T-helper 2 cell treated with Interferon-gamma antibody and Interleukin-4, amounts not matched to agents 5 μg/mL and 100 μg/mL, for 36 hours (primary cell): Measurements from ENCODE around the gene HACD2.
"Not testable (repeated sequence)": the region's sequence is repeated elsewhere in the genome, so short reads cannot be mapped to it uniquely, and the experiment has no call there.

Source experiments
- DNase-seq: peaks from one replicate; pipeline ENCODE4 v3.0.0; 2021; ENCODE audit warnings: low spot score
- H3K27ac Mint-ChIP-seq: one replicate; pipeline ENCODE4 v1.8.0; 2021; ENCODE audit warnings: mild to moderate bottlenecking, mixed read lengths
- H3K27me3 Mint-ChIP-seq: one replicate; pipeline ENCODE4 v1.8.0; 2021; ENCODE audit warnings: low read depth, mixed read lengths
- H3K36me3 Mint-ChIP-seq: one replicate; pipeline ENCODE4 v1.8.0; 2021; ENCODE audit warnings: low read depth, mixed read lengths
- H3K4me1 Mint-ChIP-seq: one replicate; pipeline ENCODE4 v1.8.0; 2021; ENCODE audit warnings: low read depth, mixed read lengths
- H3K4me3 Mint-ChIP-seq: one replicate; pipeline ENCODE4 v1.8.0; 2022; ENCODE audit warnings: mild to moderate bottlenecking, moderate library complexity, mixed read lengths
- H3K9me3 Mint-ChIP-seq: one replicate; pipeline ENCODE4 v1.8.0; 2021; ENCODE audit warnings: mixed read lengths

HACD2 gene

DNA sequence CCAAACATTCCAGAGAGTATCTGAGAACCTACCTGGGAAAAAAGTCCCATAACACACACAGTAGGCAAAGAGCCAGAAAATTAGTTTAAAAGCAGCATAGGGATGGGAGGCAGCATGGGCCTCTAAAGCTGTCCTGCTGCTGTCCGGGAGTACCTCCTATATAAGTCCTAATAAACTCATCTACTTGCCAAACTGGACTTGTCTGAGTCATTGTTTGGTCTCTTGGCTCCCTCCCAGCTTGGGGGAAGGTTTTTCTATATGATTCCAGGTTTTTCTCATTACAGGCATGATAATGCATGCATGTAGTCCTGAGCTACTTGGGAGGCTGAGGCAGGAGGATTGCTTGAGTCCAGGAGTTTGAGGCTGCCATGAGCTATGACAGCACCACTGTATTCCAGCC, 17.5 kb upstream of the HACD2 start:
- H3K27ac Mint-ChIP-seq: no peak overlapping the region
- H3K4me3 Mint-ChIP-seq: no peak overlapping the region
- no peak for DNase-seq
- no peaks in the 10 kb centered on the region for H3K27me3 Mint-ChIP-seq
- H3K9me3 Mint-ChIP-seq: no peaks in the 10 kb centered on the region
- H3K36me3 Mint-ChIP-seq: no peaks in the 10 kb centered on the region
- no peaks in the 10 kb centered on the region for H3K4me1 Mint-ChIP-seq

DNA sequence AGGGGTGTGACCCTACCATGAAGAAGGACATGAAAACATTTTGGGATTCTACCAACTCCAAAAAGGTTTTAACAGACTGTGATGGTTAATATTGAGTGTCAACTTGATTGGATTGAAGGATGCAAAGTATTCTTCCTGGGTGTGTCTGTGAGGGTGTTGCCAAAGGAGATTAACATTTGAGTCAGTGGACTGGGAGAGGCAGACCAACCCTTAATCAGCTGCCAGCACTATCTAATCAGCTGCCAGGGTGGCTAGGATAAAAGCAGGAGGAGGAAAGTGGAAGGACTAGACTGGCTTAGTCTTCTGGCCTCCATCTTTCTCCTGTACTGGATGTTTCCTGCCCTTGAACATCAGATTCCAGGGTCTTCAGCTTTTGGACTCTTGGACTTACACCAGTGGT, 16.0 kb upstream of the HACD2 start:
- H3K4me1 Mint-ChIP-seq, H3K9me3 Mint-ChIP-seq, H3K4me3 Mint-ChIP-seq, DNase-seq, H3K36me3 Mint-ChIP-seq, H3K27ac Mint-ChIP-seq, H3K27me3 Mint-ChIP-seq: not testable (repeated sequence)

DNA sequence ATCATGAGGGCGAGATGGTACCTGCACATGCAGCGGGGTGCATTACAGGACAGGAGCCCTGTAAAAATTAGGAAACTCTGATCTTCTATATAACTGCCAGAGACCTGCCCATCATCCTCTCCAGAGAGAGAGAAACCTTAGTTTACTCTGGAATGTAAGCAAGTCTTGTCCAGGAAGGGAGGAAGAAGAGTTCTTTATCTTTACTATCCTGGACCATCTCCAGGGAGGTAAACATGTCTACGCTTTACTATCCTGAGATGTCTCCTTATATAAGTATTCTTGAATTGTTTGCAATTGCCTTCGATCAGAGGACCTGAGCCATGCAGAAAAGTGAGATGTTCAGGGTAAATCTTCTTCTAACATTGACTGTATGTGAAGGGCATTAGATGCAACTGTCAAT, 12.7 kb upstream of the HACD2 start:
- Mint-ChIP-seq H3K4me3 (no peak overlapping the region), H3K27me3 (no peaks in the 10 kb centered on the region), H3K9me3 (peaks cover 4% of the 10 kb centered on the region), H3K27ac (no peak overlapping the region), H3K4me1 (no peaks in the 10 kb centered on the region), H3K36me3 (peaks cover under 1% of the 10 kb centered on the region)
- DNase-seq: no peak

GRCh38 chr3:123595396-123596180, 10.7 kb upstream of the HACD2 start:
- H3K9me3 Mint-ChIP-seq: peaks cover 18% of the 10 kb centered on the region
- H3K36me3 Mint-ChIP-seq: peaks cover 15% of the 10 kb centered on the region
- DNase-seq: no peak
- H3K4me1 Mint-ChIP-seq: no peaks in the 10 kb centered on the region
- H3K4me3 Mint-ChIP-seq: no peak overlapping the region
- H3K27ac Mint-ChIP-seq: no peak overlapping the region
- no peaks in the 10 kb centered on the region for H3K27me3 Mint-ChIP-seq

DNA sequence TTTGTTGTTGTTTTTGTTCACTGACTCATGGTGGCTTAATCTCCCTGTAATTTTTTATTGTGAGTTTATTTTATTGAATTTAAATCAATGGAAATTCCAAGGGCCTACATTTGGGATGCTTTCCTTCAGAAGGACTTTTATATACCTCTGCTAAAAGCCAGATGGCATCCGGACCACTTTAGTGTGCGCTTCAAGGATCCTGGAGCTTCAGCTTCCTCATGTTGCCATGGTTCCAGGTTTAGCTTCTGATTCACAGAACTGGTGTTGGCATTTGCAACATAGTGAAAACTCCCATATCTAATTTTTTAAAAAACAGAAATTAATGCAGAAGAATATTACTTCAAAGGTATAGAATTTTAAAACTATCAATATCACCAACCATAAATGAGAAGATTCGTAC, 8.5 kb upstream of the HACD2 start:
- Mint-ChIP-seq H3K27ac (no peak overlapping the region), H3K27me3 (no peaks in the 10 kb centered on the region), H3K4me3 (no peak overlapping the region), H3K4me1 (no peaks in the 10 kb centered on the region), H3K9me3 (peaks cover 32% of the 10 kb centered on the region), H3K36me3 (peaks cover 34% of the 10 kb centered on the region)
- no peak for DNase-seq

DNA sequence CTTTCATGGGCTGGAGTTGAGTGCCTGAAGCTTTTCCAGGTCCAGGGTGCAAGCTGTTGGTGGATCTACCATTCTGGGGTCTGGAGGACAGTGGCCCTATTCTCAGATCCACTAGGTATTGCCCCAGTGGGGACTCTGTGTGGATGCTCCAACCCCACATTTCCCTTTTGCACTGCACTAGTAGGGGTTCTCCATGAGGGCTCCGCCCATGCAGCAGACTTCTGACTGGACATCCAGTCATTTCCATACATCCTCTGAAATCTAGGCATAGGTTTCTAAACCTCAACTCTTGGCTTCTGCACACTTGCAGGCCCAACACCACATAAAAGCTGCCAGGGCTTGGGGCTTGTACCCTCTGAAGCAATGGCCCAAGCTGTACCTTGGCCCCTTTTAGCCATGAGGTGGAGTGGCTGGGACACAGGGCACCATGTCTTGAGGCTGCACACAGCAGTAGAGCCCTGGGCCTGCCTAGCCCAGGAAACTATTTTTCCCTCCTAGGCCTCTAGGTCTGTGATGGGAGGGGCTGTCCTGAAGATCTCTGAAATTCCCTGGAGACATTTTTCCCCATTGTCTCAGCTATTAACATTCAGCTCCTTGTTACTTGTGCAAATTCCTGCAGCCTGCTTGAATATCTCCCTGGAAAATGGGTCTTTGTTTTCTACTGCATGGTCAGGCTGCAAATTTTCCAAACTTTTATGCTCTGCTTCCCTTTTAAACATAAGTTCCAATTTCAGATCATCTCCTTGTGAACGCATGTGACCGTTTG, 6.0 kb upstream of the HACD2 start:
- H3K36me3 Mint-ChIP-seq: peaks cover 44% of the 10 kb centered on the region
- no peak overlapping the region for H3K4me3 Mint-ChIP-seq
- peaks cover 3% of the 10 kb centered on the region for H3K4me1 Mint-ChIP-seq
- H3K9me3 Mint-ChIP-seq: peaks cover 32% of the 10 kb centered on the region
- DNase-seq: no peak
- H3K27me3 Mint-ChIP-seq: no peaks in the 10 kb centered on the region
- H3K27ac Mint-ChIP-seq: no peak overlapping the region

DNA sequence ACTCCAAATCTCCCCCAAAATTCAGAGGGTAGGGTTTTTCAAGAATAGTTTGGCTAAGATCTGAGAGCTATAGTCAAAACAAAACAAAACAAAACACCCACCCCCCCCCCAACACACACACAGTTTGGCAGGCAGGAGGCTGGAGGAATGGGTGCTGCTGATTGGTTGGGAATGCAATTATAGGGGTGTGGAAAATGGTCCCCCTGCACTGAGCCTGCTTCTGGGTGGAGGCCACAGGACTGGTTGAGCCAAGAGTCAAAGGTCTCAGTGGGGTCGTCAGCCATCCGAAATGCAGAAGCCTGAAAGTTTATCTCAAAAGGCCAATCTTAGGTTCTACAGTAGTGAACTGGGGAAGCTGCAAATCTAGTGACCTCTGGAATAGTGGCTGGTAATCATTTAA, 2.5 kb upstream of the HACD2 start:
- Mint-ChIP-seq H3K27ac (no peak overlapping the region), H3K9me3 (peaks cover 27% of the 10 kb centered on the region), H3K4me3 (peak overlapping the region; percentile 16), H3K27me3 (no peaks in the 10 kb centered on the region), H3K4me1 (peaks cover 19% of the 10 kb centered on the region), H3K36me3 (peaks cover 43% of the 10 kb centered on the region)
- DNase-seq: no peak

DNA sequence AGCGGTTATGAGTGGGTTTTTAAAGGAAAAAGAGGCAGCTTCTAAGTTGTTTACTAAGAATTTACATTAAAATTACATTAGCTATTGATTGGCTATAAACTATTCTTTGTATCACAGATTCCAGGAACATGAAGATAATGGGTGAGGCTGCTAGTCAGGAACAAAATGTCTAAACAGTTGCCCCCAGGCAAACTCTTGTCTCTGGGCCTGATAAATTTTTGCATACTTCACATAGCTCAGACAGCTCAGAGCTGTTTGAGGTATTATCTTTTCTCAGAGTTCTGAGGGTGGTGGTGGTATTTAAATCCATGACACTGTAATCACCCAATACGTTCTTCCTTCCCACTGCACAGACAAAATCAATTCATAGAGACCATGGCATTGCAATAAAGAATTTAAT, 2.1 kb upstream of the HACD2 start:
- Mint-ChIP-seq H3K27me3 (no peaks in the 10 kb centered on the region), H3K4me1 (peaks cover 20% of the 10 kb centered on the region)
- no peak for DNase-seq

GRCh38 chr3:123586131-123586530, 1.3 kb upstream of the HACD2 start:
- no peak overlapping the region for H3K4me3 Mint-ChIP-seq
- peaks cover 38% of the 10 kb centered on the region for H3K36me3 Mint-ChIP-seq
- no peak overlapping the region for H3K27ac Mint-ChIP-seq
- H3K4me1 Mint-ChIP-seq: peaks cover 22% of the 10 kb centered on the region
- DNase-seq: peak; percentile 34
- H3K27me3 Mint-ChIP-seq: no peaks in the 10 kb centered on the region
- peaks cover 15% of the 10 kb centered on the region for H3K9me3 Mint-ChIP-seq

More for the DNA sequence above, 2.1 kb upstream of the HACD2 start:
- Mint-ChIP-seq H3K36me3 (peaks cover 41% of the 10 kb centered on the region), H3K4me3 (peak overlapping the region; percentile 16), H3K9me3 (peaks cover 23% of the 10 kb centered on the region), H3K27ac (no peak overlapping the region)

DNA sequence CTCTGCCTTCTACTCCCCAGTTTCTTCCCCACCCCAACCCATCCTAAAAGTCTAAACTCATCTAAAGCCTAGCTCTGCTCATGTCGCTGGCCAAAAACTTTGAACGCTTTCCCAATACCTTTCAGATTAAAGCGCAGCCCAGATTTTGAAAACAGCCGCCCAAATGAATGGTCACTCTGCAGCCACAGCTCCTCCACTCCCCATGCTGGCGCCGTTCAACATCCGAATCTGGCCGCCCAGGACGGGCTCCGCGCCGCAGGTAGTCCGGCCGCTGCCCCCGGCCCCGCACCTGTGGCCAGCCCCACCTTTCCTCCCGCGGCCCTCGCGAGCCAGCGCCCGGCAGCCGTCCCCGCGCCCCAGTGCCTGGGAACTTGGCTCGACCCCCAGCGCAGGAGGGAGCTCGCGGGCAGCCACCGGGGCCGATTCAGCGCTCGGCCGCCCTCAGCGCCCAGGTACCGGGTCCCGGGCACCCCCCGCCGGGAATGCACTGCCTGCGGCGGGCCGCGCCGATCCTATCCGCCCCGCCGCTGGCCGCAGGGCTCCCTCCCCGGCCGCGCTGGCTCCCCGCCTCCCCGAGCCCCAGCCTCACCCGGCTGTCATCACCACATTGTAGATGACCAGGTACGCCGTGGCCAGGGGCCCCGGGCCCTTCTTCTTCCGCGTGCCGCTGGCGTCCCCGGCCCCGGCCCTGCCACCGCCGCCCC, 417 bp downstream of the HACD2 start:
- peaks cover 33% of the 10 kb centered on the region for H3K36me3 Mint-ChIP-seq
- H3K27ac Mint-ChIP-seq: peak overlapping the region; percentile 78
- no peak for DNase-seq
- peaks cover 22% of the 10 kb centered on the region for H3K4me1 Mint-ChIP-seq
- H3K4me3 Mint-ChIP-seq: no peak overlapping the region
- H3K27me3 Mint-ChIP-seq: no peaks in the 10 kb centered on the region
- peaks cover 3% of the 10 kb centered on the region for H3K9me3 Mint-ChIP-seq

GRCh38 chr3:123583561-123583960, 1.3 kb downstream of the HACD2 start:
- Mint-ChIP-seq H3K27ac (no peak overlapping the region), H3K9me3 (no peaks in the 10 kb centered on the region), H3K36me3 (peaks cover 29% of the 10 kb centered on the region), H3K4me1 (peaks cover 22% of the 10 kb centered on the region), H3K27me3 (no peaks in the 10 kb centered on the region), H3K4me3 (no peak overlapping the region)
- no peak for DNase-seq

- H3K4me1 Mint-ChIP-seq: peaks cover 22% of the 10 kb centered on the region
- DNase-seq: no peak
- H3K27ac Mint-ChIP-seq: no peak overlapping the region
- H3K9me3 Mint-ChIP-seq: no peaks in the 10 kb centered on the region
- H3K36me3 Mint-ChIP-seq: peaks cover 28% of the 10 kb centered on the region
- H3K4me3 Mint-ChIP-seq: no peak overlapping the region
- H3K27me3 Mint-ChIP-seq: no peaks in the 10 kb centered on the region
Observed at GRCh38 chr3:123582315-123582714, 2.5 kb downstream of the HACD2 start.

GRCh38 chr3:123576122-123576521, 8.7 kb downstream of the HACD2 start:
- H3K27me3 Mint-ChIP-seq: no peaks in the 10 kb centered on the region
- H3K27ac Mint-ChIP-seq: no peak overlapping the region
- H3K36me3 Mint-ChIP-seq: peaks cover 22% of the 10 kb centered on the region
- DNase-seq: no peak
- no peaks in the 10 kb centered on the region for H3K9me3 Mint-ChIP-seq
- H3K4me3 Mint-ChIP-seq: no peak overlapping the region
- H3K4me1 Mint-ChIP-seq: peaks cover 13% of the 10 kb centered on the region

DNA sequence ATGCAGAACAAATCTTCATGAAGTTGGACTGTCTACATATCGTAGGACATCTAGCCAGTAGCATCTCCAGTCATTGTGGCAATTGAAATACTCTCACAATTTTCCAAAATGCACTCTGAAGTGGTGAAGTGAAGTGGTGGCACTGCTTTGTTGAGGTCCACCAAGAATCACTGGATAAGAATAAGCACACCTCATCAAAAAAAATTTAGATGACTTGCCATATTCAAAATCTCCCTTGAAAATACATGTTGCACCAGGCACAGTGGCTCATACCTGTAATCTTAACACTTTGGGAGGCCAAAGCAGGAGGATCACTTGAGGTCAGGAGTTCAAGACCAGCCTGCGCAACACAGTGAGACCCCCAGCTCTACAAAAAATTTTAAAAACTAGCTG, 12.9 kb downstream of the HACD2 start:
- no peak for DNase-seq
- Mint-ChIP-seq H3K4me3 (no peak overlapping the region), H3K27me3 (no peaks in the 10 kb centered on the region), H3K9me3 (no peaks in the 10 kb centered on the region), H3K4me1 (peaks cover 13% of the 10 kb centered on the region), H3K36me3 (peaks cover 9% of the 10 kb centered on the region), H3K27ac (no peak overlapping the region)
